Hepatocyte (in vitro differentiated cells): ENCODE data around the gene PRDM16. TPM values are rescaled to one million over a fixed set of nuclear protein-coding genes. Genes with fewer than 3 reads are reported as not detected.

Experiments used
- DNase-seq: peaks from one replicate; pipeline ENCODE4 v3.0.0-alpha.2; 2016; ENCODE audit warnings: low spot score
- H2AFZ ChIP-seq: fragments of 200-600 bp; sonication (generic); 2 replicates; pipeline ENCODE4 v1.6.0; 2016; ENCODE audit warnings: antibody characterized with exemption, mild to moderate bottlenecking
- H3K27ac ChIP-seq: fragments of 200-600 bp; sonication (generic); 2 replicates; pipeline ENCODE4 v1.5.1; 2016; ENCODE audit warnings: mild to moderate bottlenecking
- H3K27me3 ChIP-seq: fragments of 200-600 bp; sonication (generic); 2 replicates; pipeline ENCODE4 v1.6.1; 2016
- H3K36me3 ChIP-seq: fragments of 200-600 bp; sonication (generic); replicated peaks from 2 replicates; pipeline ENCODE4 v1.5.1; 2016; ENCODE audit warnings: low read depth; ENCODE audit not compliant: insufficient read depth
- H3K4me1 ChIP-seq: fragments of 200-600 bp; sonication (generic); 2 replicates; pipeline ENCODE4 v1.5.1; 2016; ENCODE audit warnings: mild to moderate bottlenecking, moderate library complexity; ENCODE audit not compliant: insufficient read depth
- H3K4me2 ChIP-seq: fragments of 200-600 bp; sonication (generic); 2 replicates; pipeline ENCODE4 v1.6.0; 2016
- H3K4me3 ChIP-seq: fragments of 200-600 bp; sonication (generic); 2 replicates; pipeline ENCODE4 v1.5.1; 2016; ENCODE audit warnings: mild to moderate bottlenecking
- H3K79me2 ChIP-seq: fragments of 200-600 bp; sonication (generic); 2 replicates; pipeline ENCODE4 v1.6.0; 2017; ENCODE audit warnings: mild to moderate bottlenecking
- H3K9me2 ChIP-seq: fragments of 200-600 bp; sonication (generic); replicated peaks from 2 replicates; pipeline ENCODE4 v1.6.0; 2017; ENCODE audit warnings: mild to moderate bottlenecking; ENCODE audit not compliant: insufficient read depth
- H3K9me3 ChIP-seq: fragments of 200-600 bp; sonication (generic); 2 replicates; pipeline ENCODE4 v1.5.1; 2016; ENCODE audit warnings: low read depth, mild to moderate bottlenecking
- H4K20me1 ChIP-seq: fragments of 200-600 bp; sonication (generic); 2 replicates; pipeline ENCODE4 v1.6.0; 2016; ENCODE audit warnings: mild to moderate bottlenecking; ENCODE audit not compliant: insufficient read depth, poor library complexity, severe bottlenecking
- CTCF ChIP-seq: fragments of 200-600 bp; sonication (generic); IDR thresholded peaks from 2 replicates; pipeline ENCODE4 v1.5.1; 2016; ENCODE audit warnings: antibody characterized with exemption, mild to moderate bottlenecking; ENCODE audit not compliant: poor library complexity
- EZH2 ChIP-seq: fragments of 200-600 bp; sonication (generic); IDR thresholded peaks from 2 replicates; pipeline ENCODE4 v1.6.1; 2016; ENCODE audit warnings: antibody characterized with exemption, mild to moderate bottlenecking, borderline replicate concordance
- EZH2phosphoT487 ChIP-seq: fragments of 200-600 bp; sonication (generic); IDR thresholded peaks from one replicate; pipeline ENCODE4 v1.6.1; 2018; ENCODE audit warnings: antibody characterized with exemption, mild to moderate bottlenecking, low read depth, moderate library complexity; ENCODE audit not compliant: unreplicated experiment, severe bottlenecking
- WGBS: methylation state at CpG from one replicate; pipeline ENCODE4 v1.1.6; 2016; ENCODE audit warnings: low lambda C conversion rate; ENCODE audit errors: missing lambda C conversion rate; 5-methylcytosine and 5-hydroxymethylcytosine counted together
- polyA plus RNA-seq: library from polyadenylated mRNA; unstranded; fragments of >200 nt; fragmentation: Nextera tagmentation; extraction: Ambion mirVana; gene quantifications from 2 replicates; pipeline ENCODE4 v1.2.1, GENCODE V29; 2016
- total RNA-seq: library from RNA; depleted of rRNA; stranded (reverse); fragments of >200 nt; gene quantifications from 2 replicates; pipeline ENCODE4 v1.2.3, GENCODE V29; 2014

The PRDM16 gene
- total and polyA plus RNA-seq, 2 experiments from 2014 or later, result 8.1 to 9.9 TPM

GRCh38 chr1:3241673-3242407 is 172.8 kb downstream of the PRDM16 start:
- no peaks in the 10 kb centered on the region for H3K79me2 ChIP-seq
- no peak overlapping the region for H3K4me2 ChIP-seq
- no peaks in the 10 kb centered on the region for H3K27me3 ChIP-seq
- H4K20me1 ChIP-seq, result no peaks in the 10 kb centered on the region
- 94% methylated on average over 26 of the region's 31 CpGs for WGBS
- no peak overlapping the region for H3K4me3 ChIP-seq
- no peak overlapping the region for H2AFZ ChIP-seq
- H3K4me1 ChIP-seq, result no peaks in the 10 kb centered on the region
- no peak overlapping the region for H3K27ac ChIP-seq
- no peak for TF ChIP-seq CTCF
- H3K9me2 ChIP-seq, result no peaks in the 10 kb centered on the region
- no peak for DNase-seq
- no peaks in the 10 kb centered on the region for H3K36me3 ChIP-seq
- H3K9me3 ChIP-seq, result no peaks in the 10 kb centered on the region

DNA sequence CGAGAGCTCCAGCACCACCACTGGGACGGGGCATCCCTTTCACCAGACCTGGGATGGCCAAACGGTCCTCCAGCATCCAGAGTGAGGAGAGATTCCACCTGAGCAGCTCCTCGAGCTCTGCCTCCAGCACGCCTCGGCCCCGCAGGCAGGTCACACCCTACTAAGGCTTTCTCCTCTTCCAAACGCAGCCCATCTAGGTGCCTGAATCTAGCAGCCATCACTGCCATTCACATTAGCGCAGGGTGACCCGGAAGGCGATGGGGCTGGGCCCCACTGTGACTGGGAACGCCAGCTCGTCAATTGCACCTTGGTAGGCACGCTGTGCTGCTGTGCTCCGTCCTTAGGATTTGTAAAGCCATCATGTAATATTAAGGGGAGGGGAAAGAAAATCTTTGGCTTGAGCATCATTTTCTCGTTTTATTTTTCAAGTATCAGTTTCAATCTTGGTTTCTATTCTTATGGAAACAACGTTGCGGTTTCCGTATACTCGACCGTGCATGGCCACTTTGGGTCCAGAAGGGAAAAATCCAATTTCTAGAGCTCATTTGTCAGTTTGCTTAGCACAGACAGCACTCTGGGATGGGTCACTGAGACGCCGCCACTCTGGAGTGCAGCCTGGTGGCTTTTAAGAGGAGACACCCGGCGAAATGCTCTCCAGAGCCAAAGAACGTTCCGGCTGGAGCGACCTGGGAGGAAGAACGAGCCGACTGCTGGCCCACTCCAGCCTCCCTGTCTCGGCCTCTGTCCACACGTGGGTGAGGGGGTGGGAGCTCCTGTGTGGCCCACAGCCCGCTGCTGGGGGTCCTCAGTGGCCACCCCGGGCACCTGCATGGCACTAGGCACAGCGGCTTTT is 173.6 kb downstream of the PRDM16 start:
- Histone ChIP-seq H3K4me2 (no peak overlapping the region), H3K27me3 (peaks cover 6% of the 10 kb centered on the region), H3K4me3 (no peak overlapping the region), H3K79me2 (no peaks in the 10 kb centered on the region), H3K27ac (no peak overlapping the region), H3K9me3 (no peaks in the 10 kb centered on the region), H4K20me1 (no peaks in the 10 kb centered on the region), H3K36me3 (no peaks in the 10 kb centered on the region), H3K4me1 (no peaks in the 10 kb centered on the region), H2AFZ (no peak overlapping the region), H3K9me2 (no peaks in the 10 kb centered on the region)
- DNase-seq, result no peak
- 90% methylated on average over 35 of the region's 35 CpGs for WGBS
- no peak for TF ChIP-seq EZH2phosphoT487
- no peak for TF ChIP-seq CTCF
- TF ChIP-seq EZH2, result no peak

DNA sequence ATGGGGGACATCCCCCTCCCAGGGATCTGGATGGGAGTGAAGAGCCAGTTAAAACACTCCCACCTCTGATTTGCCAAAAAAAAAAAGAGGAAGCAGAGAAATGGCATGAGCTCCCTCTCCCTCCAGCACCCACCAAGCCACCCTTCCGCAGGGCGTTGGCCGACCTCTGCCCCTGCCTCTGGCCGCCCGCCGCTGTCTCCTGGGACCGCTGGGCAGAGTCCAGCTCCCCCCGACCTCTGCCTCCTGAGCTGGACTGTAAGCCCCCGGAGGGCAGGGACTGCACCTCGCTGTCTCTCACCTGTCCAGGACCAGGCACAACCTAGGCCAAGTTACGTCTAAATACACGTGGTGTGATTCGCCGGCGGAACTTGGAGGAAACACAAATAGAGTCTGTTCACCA is 174.3 kb downstream of the PRDM16 start:
- no peak overlapping the region for H2AFZ ChIP-seq
- no peaks in the 10 kb centered on the region for H4K20me1 ChIP-seq
- peaks cover 6% of the 10 kb centered on the region for H3K4me1 ChIP-seq
- no peaks in the 10 kb centered on the region for H3K36me3 ChIP-seq
- H3K9me3 ChIP-seq, result no peaks in the 10 kb centered on the region
- H3K4me3 ChIP-seq, result no peak overlapping the region
- 91% methylated on average over 15 of the region's 15 CpGs for WGBS
- H3K4me2 ChIP-seq, result no peak overlapping the region
- H3K27me3 ChIP-seq, result peaks cover 13% of the 10 kb centered on the region
- no peak overlapping the region for H3K27ac ChIP-seq
- no peaks in the 10 kb centered on the region for H3K9me2 ChIP-seq
- DNase-seq, result no peak
- no peaks in the 10 kb centered on the region for H3K79me2 ChIP-seq
- TF ChIP-seq EZH2 (no peak), EZH2phosphoT487 (no peak), CTCF (no peak)
